BE2C (cell line): ENCODE measurements around the gene SUCLG2.
A peak's percentile ranks its signal among the peaks of the same experiment; 100 is the strongest.

Source experiments
- DNase-seq: peaks from one replicate; pipeline ENCODE4 v3.0.0-alpha.2; 2020
- H3K27me3 ChIP-seq: fragments of 250-450 bp; sonication (Bioruptor Pico); 2 replicates; pipeline ENCODE4 v1.5.1; 2020; ENCODE audit warnings: mild to moderate bottlenecking
- H3K36me3 ChIP-seq: fragments of 250-450 bp; sonication (Bioruptor Pico); 2 replicates; pipeline ENCODE4 v1.5.1; 2020; ENCODE audit warnings: mild to moderate bottlenecking
- H3K4me1 ChIP-seq: fragments of 250-450 bp; sonication (Bioruptor Pico); 2 replicates; pipeline ENCODE4 v1.5.1; 2020
- H3K4me3 ChIP-seq: 2 replicates; pipeline ENCODE4 v1.5.1; 2011; ENCODE audit warnings: low read depth, low read length
- H3K9me3 ChIP-seq: fragments of 250-450 bp; sonication (Bioruptor Pico); 2 replicates; pipeline ENCODE4 v1.5.1; 2020
- CTCF ChIP-seq: IDR thresholded peaks from 2 replicates; pipeline ENCODE4 v1.5.1; 2012; ENCODE audit warnings: mild to moderate bottlenecking, low read depth, low read length

The SUCLG2 gene

GRCh38 chr3:67474311-67474710 lies 180.1 kb downstream of the SUCLG2 start:
- no peaks in the 10 kb centered on the region; the same call in 1 of the 2 replicates for H3K4me1 ChIP-seq
- no peaks in the 10 kb centered on the region for H3K9me3 ChIP-seq
- no peak for DNase-seq
- no peak for TF ChIP-seq CTCF
- H3K36me3 ChIP-seq, result no peaks in the 10 kb centered on the region
- H3K4me3 ChIP-seq, result no peak overlapping the region
- H3K27me3 ChIP-seq, result no peaks in the 10 kb centered on the region

- Histone ChIP-seq H3K4me3 (no peak overlapping the region), H3K9me3 (no peaks in the 10 kb centered on the region), H3K27me3 (no peaks in the 10 kb centered on the region), H3K4me1 (peaks cover 2% of the 10 kb centered on the region), H3K36me3 (no peaks in the 10 kb centered on the region)
- no peak for TF ChIP-seq CTCF
- no peak for DNase-seq
These were observed 181.7 kb downstream of the SUCLG2 start for GRCh38 chr3:67472674-67473201.

GRCh38 chr3:67470207-67470606 lies 184.2 kb downstream of the SUCLG2 start:
- H3K27me3 ChIP-seq, result no peaks in the 10 kb centered on the region
- H3K4me1 ChIP-seq, result peaks cover 2% of the 10 kb centered on the region
- no peak for TF ChIP-seq CTCF
- H3K36me3 ChIP-seq, result no peaks in the 10 kb centered on the region
- no peak for DNase-seq
- no peaks in the 10 kb centered on the region for H3K9me3 ChIP-seq
- H3K4me3 ChIP-seq, result no peak overlapping the region

GRCh38 chr3:67468511-67468910 lies 185.9 kb downstream of the SUCLG2 start:
- no peak for TF ChIP-seq CTCF
- H3K9me3 ChIP-seq, result no peaks in the 10 kb centered on the region
- H3K4me3 ChIP-seq, result no peak overlapping the region
- H3K4me1 ChIP-seq, result peaks cover 2% of the 10 kb centered on the region
- DNase-seq, result peak; percentile 65
- H3K36me3 ChIP-seq, result no peaks in the 10 kb centered on the region
- H3K27me3 ChIP-seq, result no peaks in the 10 kb centered on the region

- H3K9me3 ChIP-seq, result no peaks in the 10 kb centered on the region
- DNase-seq, result no peak
- TF ChIP-seq CTCF, result no peak
- H3K36me3 ChIP-seq, result no peaks in the 10 kb centered on the region
- no peaks in the 10 kb centered on the region for H3K27me3 ChIP-seq
- no peak overlapping the region for H3K4me3 ChIP-seq
- peaks cover 18% of the 10 kb centered on the region for H3K4me1 ChIP-seq
These were observed 190.8 kb downstream of the SUCLG2 start for GRCh38 chr3:67463656-67464055.

GRCh38 chr3:67462187-67462586 lies 192.2 kb downstream of the SUCLG2 start:
- TF ChIP-seq CTCF, result no peak
- no peak for DNase-seq
- Histone ChIP-seq H3K4me1 (peaks cover 16% of the 10 kb centered on the region), H3K27me3 (no peaks in the 10 kb centered on the region), H3K9me3 (no peaks in the 10 kb centered on the region), H3K4me3 (no peak overlapping the region), H3K36me3 (no peaks in the 10 kb centered on the region)
